Measurements from ENCODE around the gene ALOX5. TPM values are rescaled to one million over a fixed set of nuclear protein-coding genes. Genes with fewer than 3 reads are reported as not detected.

The ALOX5 gene
- total RNA-seq, 1 donor from 2014 or later = not detected

- Mint-ChIP-seq H3K9me3 (ENCODE audit: low read depth) (peaks cover 19% of the 10 kb centered on the region), H3K27me3 (ENCODE audit: low read depth) (peaks cover 36% of the 10 kb centered on the region), H3K27ac (ENCODE audit: unreplicated experiment) (no peak overlapping the region), H3K36me3 (ENCODE audit: low read depth) (peaks cover 2% of the 10 kb centered on the region), H3K4me3 (ENCODE audit: unreplicated experiment) (no peak overlapping the region), H3K4me1 (ENCODE audit: low read depth) (no peaks in the 10 kb centered on the region)
- TF ChIP-seq CTCF (IDR thresholded peaks at IDR 0.05) = no peak
- DNase-seq (ENCODE audit: low spot score) = no peak
These were observed 25.1 kb downstream of the ALOX5 start for GRCh38 chr10:45399113-45399512.

GRCh38 chr10:45403151-45403550 lies 29.1 kb downstream of the ALOX5 start:
- TF ChIP-seq CTCF (IDR thresholded peaks at IDR 0.05) = no peak
- Mint-ChIP-seq H3K27me3 (ENCODE audit: low read depth) (peaks cover 60% of the 10 kb centered on the region), H3K9me3 (ENCODE audit: low read depth) (peaks cover 3% of the 10 kb centered on the region), H3K27ac (ENCODE audit: unreplicated experiment) (no peak overlapping the region), H3K4me1 (ENCODE audit: low read depth) (no peaks in the 10 kb centered on the region), H3K4me3 (ENCODE audit: unreplicated experiment) (no peak overlapping the region), H3K36me3 (ENCODE audit: low read depth) (no peaks in the 10 kb centered on the region)
- DNase-seq (ENCODE audit: low spot score) = no peak

- DNase-seq (ENCODE audit: low spot score) = no peak
- no peak overlapping the region for H3K4me3 Mint-ChIP-seq (ENCODE audit: unreplicated experiment)
- H3K4me1 Mint-ChIP-seq (ENCODE audit: low read depth) = no peaks in the 10 kb centered on the region
- TF ChIP-seq CTCF (IDR thresholded peaks at IDR 0.05) = no peak
- H3K27ac Mint-ChIP-seq (ENCODE audit: unreplicated experiment) = no peak overlapping the region
- H3K36me3 Mint-ChIP-seq (ENCODE audit: low read depth) = no peaks in the 10 kb centered on the region
- H3K27me3 Mint-ChIP-seq (ENCODE audit: low read depth) = peaks cover 65% of the 10 kb centered on the region
- H3K9me3 Mint-ChIP-seq (ENCODE audit: low read depth) = no peaks in the 10 kb centered on the region
These were observed 30.2 kb downstream of the ALOX5 start for GRCh38 chr10:45404087-45404769.

GRCh38 chr10:45404770-45405120 lies 30.7 kb downstream of the ALOX5 start:
- DNase-seq (ENCODE audit: low spot score) = no peak
- no peaks in the 10 kb centered on the region for H3K9me3 Mint-ChIP-seq (ENCODE audit: low read depth)
- no peak overlapping the region for H3K27ac Mint-ChIP-seq (ENCODE audit: unreplicated experiment)
- peaks cover 66% of the 10 kb centered on the region for H3K27me3 Mint-ChIP-seq (ENCODE audit: low read depth)
- no peak overlapping the region for H3K4me3 Mint-ChIP-seq (ENCODE audit: unreplicated experiment)
- no peaks in the 10 kb centered on the region for H3K36me3 Mint-ChIP-seq (ENCODE audit: low read depth)
- no peak for TF ChIP-seq CTCF (IDR thresholded peaks at IDR 0.05)
- H3K4me1 Mint-ChIP-seq (ENCODE audit: low read depth) = no peaks in the 10 kb centered on the region

- Mint-ChIP-seq H3K27ac (ENCODE audit: unreplicated experiment) (no peak overlapping the region), H3K4me3 (ENCODE audit: unreplicated experiment) (no peak overlapping the region), H3K9me3 (ENCODE audit: low read depth) (no peaks in the 10 kb centered on the region), H3K27me3 (ENCODE audit: low read depth) (peaks cover 64% of the 10 kb centered on the region), H3K36me3 (ENCODE audit: low read depth) (no peaks in the 10 kb centered on the region), H3K4me1 (ENCODE audit: low read depth) (no peaks in the 10 kb centered on the region)
- DNase-seq (ENCODE audit: low spot score) = no peak
- no peak for TF ChIP-seq CTCF (IDR thresholded peaks at IDR 0.05)
These were observed 33.5 kb downstream of the ALOX5 start for GRCh38 chr10:45407542-45407941.

Data from chondrocyte (in vitro differentiated cells).